ENCODE measurements around the gene TOM1L2.
"Not testable (repeated sequence)": the region's sequence is repeated elsewhere in the genome, so short reads cannot be mapped to it uniquely, and the experiment has no call there.

TOM1L2 gene

GRCh38 chr17:17818088-17818526 is 154.1 kb downstream of the TOM1L2 start:
- no peak for DNase-seq (ENCODE audit: low read depth)

DNA sequence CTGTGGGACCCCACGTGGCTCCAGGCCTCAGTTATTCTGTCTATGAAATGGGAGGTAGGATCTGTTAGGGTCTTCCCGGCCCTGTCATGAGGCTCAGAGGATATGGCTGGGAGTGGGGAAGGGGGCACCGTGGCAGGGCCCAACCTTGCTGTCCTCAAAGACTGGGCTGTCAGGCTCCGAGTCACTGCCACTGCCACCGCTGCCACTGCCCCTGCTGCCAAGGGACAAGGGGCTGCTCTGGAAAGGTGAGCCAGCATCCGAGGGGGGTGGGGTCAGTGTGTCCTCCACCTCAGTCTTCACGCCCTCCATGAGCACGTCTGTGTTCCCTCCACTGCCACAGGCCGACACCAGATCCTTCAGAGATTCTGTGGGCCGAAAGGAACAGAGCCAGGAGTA is 154.7 kb downstream of the TOM1L2 start:
- DNase-seq (ENCODE audit: low read depth) = no peak

DNA sequence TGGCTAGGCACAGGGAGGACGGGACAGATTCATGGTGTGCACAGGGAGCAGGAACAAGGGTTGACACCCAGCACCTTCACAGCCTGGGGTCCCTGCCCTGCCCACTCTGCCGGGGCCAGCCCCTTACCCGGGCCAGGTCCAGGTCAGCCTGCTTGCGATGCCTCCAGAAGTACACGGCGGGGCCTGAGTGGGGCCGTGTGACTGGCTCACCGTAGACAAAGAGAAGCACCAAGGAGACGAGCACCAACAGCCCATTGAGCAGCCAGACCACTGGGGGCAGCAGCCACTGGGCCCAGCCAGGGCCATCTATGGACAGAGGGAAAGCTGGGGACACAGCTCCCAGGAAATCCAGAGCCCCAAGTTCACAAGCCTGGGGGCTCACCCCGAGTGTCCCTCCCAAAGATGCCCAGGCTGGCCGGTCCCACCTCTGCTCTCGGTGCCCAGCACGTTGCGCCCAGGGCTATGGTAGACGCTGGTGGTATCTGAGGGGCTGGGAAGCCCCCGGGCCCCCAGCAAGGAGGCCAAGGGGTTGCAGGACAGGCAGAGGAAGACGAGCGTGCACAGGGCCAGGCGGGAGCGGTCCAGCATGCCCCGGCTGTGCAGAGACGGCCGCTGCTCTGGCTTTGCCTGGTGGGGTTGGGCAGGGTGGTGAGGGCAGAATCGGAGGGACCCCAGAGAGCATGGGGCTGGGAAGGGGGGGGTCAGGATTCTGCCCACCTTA is 155.2 kb downstream of the TOM1L2 start:
- DNase-seq (ENCODE audit: low read depth) = no peak

DNA sequence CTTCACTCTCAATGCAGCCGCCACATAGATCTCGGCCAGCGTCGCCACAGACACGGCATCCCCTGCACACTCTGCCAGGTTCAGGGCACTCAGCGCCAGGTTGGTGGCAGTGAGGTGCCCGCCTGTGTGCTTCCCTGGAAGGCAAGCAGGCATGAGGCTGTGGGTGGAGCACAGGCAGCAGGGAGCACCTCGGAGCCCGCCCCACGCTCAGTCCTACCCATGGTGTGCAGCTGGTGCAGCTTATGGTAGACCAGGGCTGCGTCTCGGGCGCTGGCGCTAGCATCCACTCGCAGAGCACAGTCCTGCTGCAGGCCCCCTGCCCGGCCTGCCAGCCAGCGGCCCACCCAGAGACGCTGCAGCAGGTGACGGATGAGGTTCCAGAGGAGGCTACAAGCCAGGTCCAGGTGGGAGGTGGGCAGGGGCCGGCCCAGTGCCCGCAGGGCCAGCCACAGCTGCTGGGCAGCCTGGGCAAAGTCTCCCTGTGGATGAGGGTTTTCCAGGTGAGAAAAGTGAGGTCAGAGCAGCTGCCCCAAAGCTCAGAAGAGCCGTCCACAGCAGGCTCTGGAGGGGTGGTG is 155.9 kb downstream of the TOM1L2 start:
- no peak for DNase-seq (ENCODE audit: low read depth)

DNA sequence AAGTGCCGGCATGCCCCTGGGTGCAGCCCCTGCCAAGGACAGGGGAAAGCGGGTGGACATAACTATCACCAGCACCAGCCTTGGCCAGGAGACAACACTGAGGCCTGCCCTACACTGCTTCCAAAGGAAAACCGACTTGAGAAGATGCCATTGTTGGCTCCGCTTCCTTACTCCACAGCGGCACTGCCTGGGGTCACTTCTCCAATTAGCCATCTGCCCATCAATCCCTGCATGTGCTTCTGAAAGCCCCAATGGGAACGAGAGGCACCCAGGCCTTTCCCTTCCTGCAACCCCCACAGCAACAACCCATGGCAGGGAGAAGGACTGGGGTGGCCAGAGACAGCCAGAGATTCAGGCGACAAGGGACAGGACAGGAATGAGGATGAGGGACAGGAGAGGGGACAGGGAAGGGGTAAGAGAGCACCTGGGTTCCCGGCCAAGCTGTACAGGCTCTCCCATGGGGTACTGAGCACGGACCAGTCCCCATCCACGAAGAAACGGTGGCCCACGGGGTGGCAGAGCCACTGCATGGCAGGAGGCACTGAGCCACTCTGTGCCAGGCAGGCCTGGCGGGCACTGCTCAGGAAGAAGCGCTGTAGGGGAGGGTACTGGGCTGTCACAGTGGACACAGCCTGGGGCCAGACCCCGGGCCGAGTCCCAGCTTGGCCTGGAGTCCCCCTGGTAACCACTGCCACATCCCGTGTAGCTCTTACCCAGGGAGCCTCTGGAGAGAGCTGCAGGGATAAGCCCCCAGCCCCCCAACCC is 156.6 kb downstream of the TOM1L2 start:
- no peak for DNase-seq (ENCODE audit: low read depth)

- DNase-seq (ENCODE audit: low read depth) = no peak
These were observed 157.2 kb downstream of the TOM1L2 start for GRCh38 chr17:17815062-17815406.

DNA sequence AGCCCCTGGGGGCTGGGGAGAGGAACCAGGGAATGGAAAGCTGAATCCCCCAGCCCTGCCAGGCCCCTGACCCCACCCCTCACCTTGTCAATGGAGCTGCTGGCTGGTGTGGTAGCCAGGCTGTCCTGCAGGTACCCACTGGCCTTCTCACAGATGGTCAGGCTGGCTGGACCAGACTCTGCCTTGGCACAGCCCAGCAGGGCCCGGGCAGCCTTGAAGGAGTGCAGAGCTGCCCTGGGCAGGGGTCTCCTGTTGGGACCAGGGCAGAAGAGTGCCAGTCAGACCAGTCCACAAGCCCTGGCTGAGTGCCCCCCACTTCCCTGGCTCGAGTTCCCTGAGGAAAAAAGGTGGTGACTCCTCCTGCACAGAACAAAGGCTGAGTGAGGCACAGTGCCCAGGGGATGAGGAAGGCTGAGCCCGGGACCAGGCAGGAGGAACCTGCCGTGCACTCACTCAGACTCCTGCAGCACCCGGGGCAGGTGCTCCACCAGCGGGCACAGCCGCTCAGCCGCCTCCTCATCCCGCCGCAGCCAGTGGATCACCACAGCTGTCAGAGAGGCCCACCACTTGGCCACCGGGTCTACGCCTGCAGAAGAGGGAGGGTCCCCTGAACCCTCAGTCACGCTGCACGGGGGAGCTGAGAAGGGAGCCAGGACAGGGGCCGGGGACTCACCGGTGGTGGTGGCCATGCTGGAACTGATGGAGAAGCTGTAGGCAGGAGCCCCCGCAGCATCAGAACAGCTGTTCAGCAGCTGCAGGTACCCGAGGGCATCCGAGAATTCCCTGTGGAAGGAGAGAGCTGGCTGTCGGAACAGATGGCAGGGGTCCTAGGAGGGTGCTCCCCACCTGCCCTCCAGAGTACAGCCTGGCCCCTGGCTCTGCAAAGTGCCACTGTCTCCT is 157.8 kb downstream of the TOM1L2 start:
- no peak for DNase-seq (ENCODE audit: low read depth)

DNA sequence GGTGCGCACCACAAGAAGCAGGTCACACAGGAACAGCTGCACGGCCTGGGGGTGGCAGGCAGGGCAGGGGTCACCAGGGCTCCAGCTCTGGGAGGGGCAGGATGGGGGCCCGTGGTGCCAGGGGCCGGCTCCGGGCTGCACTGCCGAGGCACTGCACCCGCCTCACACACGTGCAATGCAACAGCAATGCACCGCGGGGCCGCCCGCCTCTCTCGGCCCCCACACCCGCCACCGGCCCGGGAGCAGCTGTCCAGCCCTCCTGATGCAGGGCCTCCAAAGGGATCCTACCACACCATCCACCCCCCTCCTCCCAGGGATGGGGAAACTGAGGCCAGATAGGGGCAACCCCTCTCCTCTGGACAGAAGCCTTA is 158.5 kb downstream of the TOM1L2 start:
- no peak for DNase-seq (ENCODE audit: low read depth)

GRCh38 chr17:17813055-17813724 is 159.0 kb downstream of the TOM1L2 start:
- DNase-seq (ENCODE audit: low read depth) = no peak

GRCh38 chr17:17812211-17813054 is 159.8 kb downstream of the TOM1L2 start:
- DNase-seq (ENCODE audit: low read depth) = no peak

GRCh38 chr17:17811381-17812210 is 160.6 kb downstream of the TOM1L2 start:
- DNase-seq (ENCODE audit: low read depth) = no peak

GRCh38 chr17:17810895-17811248 is 161.3 kb downstream of the TOM1L2 start:
- DNase-seq (ENCODE audit: low read depth) = no peak

GRCh38 chr17:17810084-17810894 is 161.9 kb downstream of the TOM1L2 start:
- no peak for DNase-seq (ENCODE audit: low read depth)

DNA sequence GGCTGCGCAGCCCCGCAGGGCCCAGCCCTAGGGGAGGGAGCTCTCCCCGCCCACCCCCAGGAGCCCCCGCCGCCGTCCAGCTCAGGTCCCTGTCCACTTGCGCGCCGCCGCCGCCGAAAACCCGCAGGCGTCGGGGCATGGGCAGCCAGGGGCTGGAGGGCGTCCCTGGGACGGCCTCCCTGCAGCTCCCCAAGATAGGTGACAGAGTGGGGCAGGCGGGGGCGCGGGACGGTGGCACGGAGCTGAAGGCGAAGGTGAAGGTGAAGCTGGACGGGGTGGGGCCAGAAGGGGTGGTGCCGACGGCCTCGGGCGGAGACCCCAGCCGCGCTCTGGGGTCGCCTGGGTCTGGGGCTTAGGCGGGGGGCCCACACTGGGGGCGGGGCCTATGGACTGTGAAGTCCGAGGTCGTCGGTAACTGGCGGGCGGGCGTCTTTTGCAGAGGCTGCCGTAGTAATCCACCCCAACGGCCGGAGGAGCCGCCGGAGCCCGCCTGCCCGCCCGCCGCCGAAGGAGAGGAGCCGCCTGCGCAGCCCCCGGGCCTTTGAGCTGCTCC is 162.6 kb downstream of the TOM1L2 start:
- DNase-seq (ENCODE audit: low read depth) = no peak

- no peak for DNase-seq (ENCODE audit: low read depth)
These were observed 163.3 kb downstream of the TOM1L2 start for GRCh38 chr17:17808706-17809432.

GRCh38 chr17:17808200-17808599 is 164.0 kb downstream of the TOM1L2 start:
- DNase-seq (ENCODE audit: low read depth) = not testable (repeated sequence)

GRCh38 chr17:17807440-17807839 is 164.8 kb downstream of the TOM1L2 start:
- DNase-seq (ENCODE audit: low read depth) = no peak
